COLO829 (cell line): Measurements from ENCODE around the gene FRMD4A.

Experiments
- DNase-seq: peaks from one replicate; pipeline ENCODE4 v3.0.0; 2012; ENCODE audit warnings: low spot score

Gene FRMD4A

GRCh38 chr10:13649844-13650520 lies 680.7 kb downstream of the FRMD4A start:
- no peak for DNase-seq

DNA sequence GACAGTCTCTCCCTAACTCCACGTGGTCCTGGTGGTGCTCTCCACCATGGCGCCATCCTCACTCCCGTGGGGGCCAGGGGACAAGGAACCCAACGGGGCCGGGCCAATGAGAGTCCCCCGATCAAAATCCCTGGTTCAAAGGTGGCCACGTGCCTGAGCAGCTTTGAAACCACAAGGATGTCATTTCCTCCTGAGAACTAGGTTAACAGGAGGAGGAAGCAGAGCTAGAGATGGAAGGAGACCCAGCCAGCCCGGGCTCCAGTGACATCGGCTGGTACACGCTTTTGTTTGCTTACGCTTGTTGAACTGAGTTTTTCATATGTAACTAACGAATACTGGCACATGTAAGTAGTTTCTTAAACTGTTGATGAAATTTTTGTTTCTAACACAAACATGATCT lies 682.3 kb downstream of the FRMD4A start:
- no peak for DNase-seq

- DNase-seq: no peak
These were observed 685.9 kb downstream of the FRMD4A start for GRCh38 chr10:13644866-13645265.

DNA sequence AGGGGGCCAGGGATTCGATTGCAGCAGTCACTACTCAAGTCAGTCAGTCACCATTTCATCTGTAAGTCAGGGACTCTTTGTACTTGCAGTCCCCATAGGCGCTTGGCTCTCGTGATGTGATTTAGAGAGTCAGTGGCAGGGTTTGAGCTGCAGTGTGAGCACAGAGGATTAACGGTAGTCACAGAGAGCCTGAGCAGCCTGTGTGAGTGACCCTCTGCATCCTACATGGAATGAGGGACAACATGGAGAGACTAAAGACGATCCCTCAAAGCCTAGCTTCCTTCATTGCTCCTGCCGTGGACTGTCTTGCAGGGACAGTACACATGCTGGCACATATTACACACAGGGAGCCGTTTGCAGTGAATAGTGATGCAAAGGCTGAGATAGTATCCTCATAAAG lies 687.7 kb downstream of the FRMD4A start:
- no peak for DNase-seq

DNA sequence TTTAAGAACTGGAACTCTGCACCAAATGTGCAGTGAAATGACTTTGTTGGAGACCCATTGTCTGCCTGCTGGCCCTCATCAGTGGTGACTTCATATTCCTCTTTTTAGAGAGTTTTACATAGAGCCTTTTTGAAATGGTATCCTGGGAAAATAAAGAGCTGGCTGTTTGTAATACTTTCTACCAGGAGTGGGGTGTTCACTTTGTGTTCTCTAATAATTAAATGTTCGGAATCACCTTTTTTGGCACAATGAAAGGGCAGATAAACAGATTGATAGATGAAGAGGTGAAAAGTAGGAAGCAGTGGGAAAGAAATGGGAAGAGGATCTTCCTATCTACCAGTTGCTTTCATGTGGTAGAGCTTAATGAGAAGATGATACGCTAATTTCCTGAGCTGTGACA lies 688.4 kb downstream of the FRMD4A start:
- no peak for DNase-seq

GRCh38 chr10:13637894-13638293 lies 692.8 kb downstream of the FRMD4A start:
- DNase-seq: no peak

GRCh38 chr10:13637303-13637856 lies 693.3 kb downstream of the FRMD4A start:
- no peak for DNase-seq

DNA sequence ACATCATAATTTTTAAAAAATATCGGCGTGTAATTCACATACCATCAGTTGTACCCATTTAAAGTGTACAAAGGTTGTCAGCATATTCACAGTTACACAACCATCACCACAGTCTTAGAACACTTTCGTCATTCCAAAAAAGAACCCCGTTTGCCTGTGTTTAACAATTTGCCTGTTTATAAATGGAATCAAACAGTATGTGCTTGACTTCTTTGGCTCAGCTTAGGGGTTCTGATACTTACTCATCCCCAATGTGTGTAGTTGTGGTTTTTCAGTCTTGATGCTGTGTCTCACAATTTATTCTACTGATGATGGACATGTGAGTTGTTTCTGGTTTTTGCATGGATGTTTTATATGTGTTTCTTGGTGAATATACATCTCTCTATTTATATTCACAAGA lies 693.9 kb downstream of the FRMD4A start:
- no peak for DNase-seq

DNA sequence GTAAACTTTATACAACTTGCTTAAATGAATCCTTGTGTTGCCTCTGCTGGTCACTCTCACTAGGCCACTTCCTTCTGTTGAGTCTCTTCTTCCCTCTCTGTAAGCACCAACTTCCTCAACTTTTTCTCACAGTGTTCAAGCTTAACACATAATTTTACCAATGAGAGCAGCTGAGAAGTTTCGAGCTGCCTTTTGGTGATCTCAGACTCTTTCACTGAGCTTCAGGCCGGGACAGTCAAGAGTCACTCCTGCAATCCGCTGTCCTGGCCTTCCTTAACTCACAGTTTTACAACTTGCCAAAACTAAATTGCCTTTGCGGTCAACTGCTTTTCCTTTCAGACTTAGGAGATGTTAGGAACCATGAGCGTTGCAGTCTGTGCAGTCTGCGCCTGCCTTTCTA lies 696.5 kb downstream of the FRMD4A start:
- no peak for DNase-seq

GRCh38 chr10:13633689-13634088 lies 697.0 kb downstream of the FRMD4A start:
- no peak for DNase-seq

DNA sequence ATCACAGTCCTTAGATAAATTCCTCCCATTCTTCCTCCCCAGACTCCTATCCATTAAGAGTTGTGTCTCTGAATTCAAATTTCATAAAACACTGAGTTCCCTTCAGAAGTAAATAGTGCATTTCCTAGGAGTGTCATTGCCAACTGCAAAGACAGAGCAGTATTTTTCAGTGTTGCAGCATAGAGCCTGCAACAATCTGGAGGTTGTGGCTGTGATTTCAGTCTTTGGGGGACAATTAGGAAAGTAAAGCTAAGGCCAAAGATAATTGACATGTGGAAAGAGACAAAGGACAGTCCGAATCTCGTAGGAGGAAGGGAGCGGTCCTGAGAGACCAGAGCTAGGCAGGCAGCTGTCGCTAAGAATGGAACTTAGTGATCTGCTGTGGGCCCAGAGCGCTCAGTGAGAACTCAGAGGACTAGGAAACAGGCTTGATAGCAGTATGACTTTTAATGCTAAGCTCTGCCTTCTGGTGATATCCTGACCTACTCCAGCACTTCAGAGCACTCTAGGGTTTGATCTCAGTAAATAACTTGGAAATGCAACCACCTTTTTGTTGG lies 697.8 kb downstream of the FRMD4A start:
- no peak for DNase-seq

DNA sequence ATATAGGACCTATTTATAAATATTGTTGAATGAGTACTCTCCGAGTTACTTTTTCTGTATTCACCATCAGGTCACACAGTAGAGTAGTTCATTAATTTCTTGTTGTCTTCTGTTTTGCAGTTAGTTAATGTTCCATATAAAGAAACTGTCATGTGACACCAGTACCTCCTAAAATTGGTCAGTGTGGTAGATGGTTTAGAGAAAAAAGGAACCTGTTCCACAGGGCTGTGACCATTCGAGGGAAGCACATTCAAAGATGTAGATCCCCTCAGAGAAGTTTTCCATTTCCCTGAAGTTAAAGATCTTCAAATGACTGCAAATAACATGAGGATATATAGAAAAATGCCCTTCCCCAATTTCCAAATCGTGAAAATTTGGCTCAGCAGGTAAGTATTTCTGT lies 698.3 kb downstream of the FRMD4A start:
- DNase-seq: no peak

DNA sequence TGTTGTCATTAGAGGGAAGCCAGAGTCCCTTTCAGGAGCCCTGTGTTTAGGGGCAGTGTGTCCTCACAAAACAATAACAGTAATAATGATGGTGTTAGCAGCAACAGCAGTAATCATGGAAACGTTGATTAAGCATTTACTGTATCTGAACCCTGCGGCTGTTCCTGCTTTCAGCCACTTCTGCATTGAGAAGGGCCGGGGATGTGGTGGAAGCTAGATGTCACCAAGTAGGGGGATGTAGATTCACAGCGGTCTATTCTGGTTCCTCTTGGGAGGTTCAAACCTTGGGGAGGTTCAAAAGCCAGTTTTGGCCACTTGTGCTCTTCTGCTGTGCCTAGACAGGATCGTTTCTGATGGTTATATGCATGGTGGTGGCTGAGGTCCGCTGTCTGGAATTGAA lies 699.1 kb downstream of the FRMD4A start:
- DNase-seq: no peak

DNA sequence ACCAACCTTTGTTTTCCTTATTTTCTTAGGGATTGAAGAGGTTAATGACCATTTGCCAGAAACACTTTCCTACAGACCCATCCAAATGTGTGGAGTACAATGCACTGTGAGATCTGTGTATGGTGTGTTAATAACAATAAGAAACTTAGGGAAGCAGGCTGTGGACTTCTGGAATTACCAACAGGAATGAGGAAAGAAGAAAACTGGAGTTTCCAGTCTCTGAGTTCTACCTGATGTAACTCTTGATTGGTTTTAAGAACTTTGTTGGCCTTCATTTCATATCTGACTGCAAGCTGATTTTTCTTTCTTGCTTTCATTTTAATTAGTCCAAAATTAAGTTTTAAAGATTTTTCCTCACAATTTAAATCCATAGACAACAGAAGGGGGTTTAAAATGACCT lies 700.5 kb downstream of the FRMD4A start:
- DNase-seq: no peak

DNA sequence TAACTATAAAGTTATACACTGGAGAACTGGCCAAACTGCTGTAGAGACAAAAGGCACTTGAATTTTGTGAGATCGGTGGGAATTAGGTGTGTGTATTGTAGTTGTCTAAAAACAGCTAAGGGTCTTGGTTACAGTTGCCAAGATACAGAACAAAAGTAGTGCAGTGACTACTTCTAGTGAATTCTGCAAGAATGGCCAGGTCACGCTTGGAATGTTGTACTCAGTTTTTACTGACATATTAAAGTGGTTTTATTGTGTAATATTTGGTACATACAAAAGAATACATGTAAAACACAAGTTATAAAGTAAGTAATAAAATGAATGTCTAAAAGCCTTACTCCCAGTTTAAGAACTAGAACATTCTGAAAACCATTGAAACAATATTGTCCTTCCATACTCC lies 701.6 kb downstream of the FRMD4A start:
- no peak for DNase-seq

- no peak for DNase-seq
These were observed 702.1 kb downstream of the FRMD4A start for GRCh38 chr10:13628661-13629060.

- no peak for DNase-seq
These were observed 703.0 kb downstream of the FRMD4A start for GRCh38 chr10:13627459-13628310.

- no peak for DNase-seq
These were observed 706.1 kb downstream of the FRMD4A start for GRCh38 chr10:13624630-13625029.

DNA sequence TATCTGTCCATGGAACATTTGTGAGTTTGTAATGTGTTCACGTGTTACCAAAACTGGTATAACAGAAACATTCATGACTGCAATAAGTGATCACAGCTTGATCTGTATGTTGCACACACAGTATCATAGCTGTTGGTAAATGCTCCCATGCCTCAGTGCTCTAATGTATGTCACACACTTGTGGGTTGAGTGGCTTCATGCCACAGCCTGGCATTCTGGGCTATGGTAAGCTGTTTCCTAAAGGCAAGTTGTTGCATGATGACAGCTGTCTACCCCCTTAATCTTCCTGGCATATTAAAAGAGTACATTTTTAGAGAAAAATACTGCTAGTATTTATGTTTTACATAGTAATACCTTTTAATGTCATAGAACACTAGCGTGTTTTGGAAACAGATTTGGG lies 708.8 kb downstream of the FRMD4A start:
- no peak for DNase-seq

DNA sequence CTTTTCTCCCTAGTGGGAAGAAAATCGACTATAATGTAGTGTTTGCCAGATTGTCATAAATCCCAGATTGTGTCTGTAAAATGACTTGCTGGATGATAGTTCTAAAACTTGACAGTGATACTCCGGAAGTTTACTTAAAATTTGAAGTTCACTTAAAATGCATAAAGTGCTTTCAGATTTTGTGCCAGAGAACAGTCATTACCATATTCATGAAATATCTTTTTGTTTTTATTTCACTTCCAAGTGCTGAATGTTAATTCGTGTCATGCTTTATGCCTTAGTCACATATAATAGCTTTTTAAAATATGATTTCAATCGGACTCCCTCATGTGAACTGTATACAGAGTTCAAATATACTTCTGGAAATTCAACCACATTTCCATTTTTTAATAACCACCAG lies 713.6 kb downstream of the FRMD4A start:
- DNase-seq: peak; percentile 19

DNA sequence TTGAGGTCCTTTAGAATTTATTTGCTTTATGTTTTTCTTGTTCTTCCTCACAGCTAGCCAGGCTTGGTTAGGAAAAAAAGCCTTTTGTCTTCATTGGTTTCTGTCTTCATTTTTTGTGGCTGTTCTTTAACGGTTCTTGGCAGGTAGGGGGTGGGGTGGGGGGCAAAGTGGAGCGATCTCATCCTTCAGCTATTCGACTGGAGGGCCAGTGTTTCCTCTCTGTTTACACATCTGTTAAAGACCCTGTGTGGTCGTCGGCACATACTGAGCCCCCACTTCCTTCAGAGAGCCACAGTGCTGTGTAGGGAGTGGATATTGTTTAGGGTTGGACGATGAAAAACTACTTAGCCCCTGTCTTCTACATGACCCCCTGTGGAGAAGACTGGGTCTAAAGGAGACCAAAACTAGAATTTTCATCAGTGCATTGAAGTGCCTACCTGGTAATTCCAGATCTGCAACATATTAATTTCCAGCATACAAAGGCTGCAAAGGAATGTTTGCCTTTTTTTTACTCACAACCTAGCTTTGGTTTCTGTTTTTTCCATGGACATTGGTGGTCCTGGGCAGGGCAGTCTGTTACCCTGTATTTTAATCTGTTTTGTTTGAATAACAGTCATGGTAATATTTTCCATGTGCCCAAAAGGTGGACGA lies 714.9 kb downstream of the FRMD4A start:
- no peak for DNase-seq

DNA sequence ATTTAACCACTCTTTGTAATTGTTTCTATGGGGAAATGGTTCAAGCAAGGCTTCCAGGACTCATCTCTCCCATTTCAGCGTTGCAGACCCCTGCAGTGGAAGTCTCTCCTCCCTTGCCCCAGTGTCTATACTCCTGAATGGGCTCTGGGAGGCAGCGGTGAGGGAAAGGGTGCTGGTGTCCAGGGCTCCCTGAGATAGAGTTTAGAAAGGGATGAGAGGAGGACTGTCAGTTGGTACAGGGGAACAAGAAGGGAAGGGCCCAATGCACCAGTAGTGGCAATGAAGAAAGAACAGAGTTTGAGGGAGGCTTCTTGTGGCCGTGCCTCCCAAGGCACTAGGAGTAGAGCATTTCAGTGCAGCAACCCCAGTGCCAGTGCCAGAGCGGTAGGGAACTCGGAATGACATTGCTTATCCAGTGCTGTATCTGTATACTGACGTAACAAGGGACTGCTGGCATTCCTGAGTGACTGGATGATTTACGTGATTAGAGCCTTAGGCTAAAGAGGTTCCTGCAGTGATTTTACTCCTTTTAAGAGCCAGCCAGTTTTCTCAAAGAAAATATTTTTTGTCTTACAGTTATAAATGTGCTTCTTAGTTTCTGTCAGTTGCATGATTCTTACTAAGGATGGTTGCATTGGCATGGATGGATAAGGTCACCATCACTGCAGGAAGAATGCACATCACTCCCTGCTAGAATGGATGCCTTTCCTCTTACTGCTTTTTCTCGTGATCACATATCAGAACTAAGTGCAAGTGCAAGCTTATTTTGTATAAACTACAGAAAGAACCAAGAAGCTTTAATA lies 716.0 kb downstream of the FRMD4A start:
- DNase-seq: peak; percentile 81
